ENCODE data around the gene PRG3. TPM values are rescaled to one million over a fixed set of nuclear protein-coding genes. Genes with fewer than 3 reads are reported as not detected.

The PRG3 gene
- total and polyA plus RNA-seq, 2 of the 13 experiments (the other 11 are each of a cell fraction or from before 2014, with no cell fraction given) = not detected

GRCh38 chr11:57379732-57380131 lies 1.2 kb downstream of the PRG3 start (continued):
- TF ChIP-seq CEBPG (CRISPR knock-in tag; IDR thresholded peaks at IDR 0.05) (no peak), ZZZ3 (CRISPR knock-in tag; IDR thresholded peaks at IDR 0.05; ENCODE audit: borderline replicate concordance) (no peak), CCDC6 (CRISPR knock-in tag; IDR thresholded peaks at IDR 0.05) (no peak), ZNF431 (CRISPR knock-in tag; IDR thresholded peaks at IDR 0.05; ENCODE audit: borderline replicate concordance, low read depth) (no peak), SSRP1 (CRISPR knock-in tag; IDR thresholded peaks at IDR 0.05) (no peak), AHDC1 (CRISPR knock-in tag; IDR thresholded peaks at IDR 0.05; ENCODE audit: borderline replicate concordance) (no peak), ZNF703 (CRISPR knock-in tag; IDR thresholded peaks at IDR 0.05; ENCODE audit: borderline replicate concordance) (no peak), SATB2 (CRISPR knock-in tag; IDR thresholded peaks at IDR 0.05) (no peak), MIER2 (CRISPR knock-in tag; IDR thresholded peaks at IDR 0.05) (peak; percentile 96), PLRG1 (conservative IDR thresholded peaks at IDR 0.05) (no peak), U2AF1 (optimal IDR thresholded peaks at IDR 0.05; ENCODE audit: low read depth, low read length) (no peak), MEIS1 (CRISPR knock-in tag; IDR thresholded peaks at IDR 0.05; ENCODE audit: borderline replicate concordance) (no peak), TOPORS (CRISPR knock-in tag; IDR thresholded peaks at IDR 0.05) (no peak), ARNT2 (CRISPR knock-in tag; IDR thresholded peaks at IDR 0.05; ENCODE audit: low read depth) (no peak), PRDM15 (CRISPR knock-in tag; IDR thresholded peaks at IDR 0.05) (no peak), CREM (IDR thresholded peaks at IDR 0.05) (no peak), CREM (CRISPR knock-in tag; IDR thresholded peaks at IDR 0.05) (no peak), SOX13 (IDR thresholded peaks at IDR 0.05) (no peak), SOX13 (CRISPR knock-in tag; conservative IDR thresholded peaks at IDR 0.05 in 1 of 2, IDR thresholded peaks at IDR 0.05 in 1 of 2) (no peak), SETDB1 (CRISPR knock-in tag; IDR thresholded peaks at IDR 0.05; ENCODE audit: borderline replicate concordance) (no peak), CERS6 (CRISPR knock-in tag; IDR thresholded peaks at IDR 0.05) (no peak), RNF2 (conservative IDR thresholded peaks at IDR 0.05; ENCODE audit: low read depth) (no peak), ZNF20 (CRISPR knock-in tag; IDR thresholded peaks at IDR 0.05) (no peak), NFKBIZ (CRISPR knock-in tag; IDR thresholded peaks at IDR 0.05) (no peak)

All from HepG2 (cell line).